CD4-positive, alpha-beta T cell (primary cell): ENCODE measurements around the gene MLC1. TPM values are rescaled to one million over a fixed set of nuclear protein-coding genes. Genes with fewer than 3 reads are reported as not detected.

Experiments
- ATAC-seq: fragments of 200-7000 bp; cut with Tn5 transposase; one replicate; pipeline ENCODE4 v1.10.0; 2022; ENCODE audit warnings: mild to moderate bottlenecking; ENCODE audit not compliant: poor library complexity
- CTCF ChIA-PET: fragments of 350-600 bp; sonication (Branson Sonifier 250); formaldehyde crosslinking; loops from one replicate; lab custom pipeline; 2021; ENCODE audit warnings: antibody characterized with exemption, inconsistent platforms; lab: Charles Lee
- POLR2A ChIA-PET: fragments of 350-600 bp; sonication (Branson Sonifier 250); formaldehyde crosslinking; loops from one replicate; lab custom pipeline; 2021; ENCODE audit warnings: antibody characterized with exemption, inconsistent platforms; lab: Charles Lee
- DNase-seq, 14 experiments: peaks; one replicate each; pipeline ENCODE4 v3.0.0-alpha.2; 2013 to 2020; ENCODE audit warnings: mixed read lengths in 2 of 14
- H3K27ac ChIP-seq, 2 donors: one replicate each; pipeline versions ENCODE4 v1.5.1 to v1.7.0; 2013; ENCODE audit warnings: low read length in 2 of 2, low read depth in 1 of 2, mild to moderate bottlenecking in 1 of 2
- H3K27me3 ChIP-seq, 2 experiments: 1 replicate in 1 of 2; 2 replicates in 1 of 2; pipeline versions ENCODE4 v1.6.1 to v1.7.0; 2013; ENCODE audit warnings: low read length in 2 of 2, control low read depth in 1 of 2, mild to moderate bottlenecking in 1 of 2, moderate library complexity in 1 of 2; ENCODE audit not compliant: insufficient read depth in 2 of 2, control insufficient read depth in 1 of 2
- H3K36me3 ChIP-seq: one replicate; pipeline ENCODE4 v1.6.1; 2013; ENCODE audit warnings: low read length, control low read depth; ENCODE audit not compliant: insufficient read depth
- H3K4me1 ChIP-seq: one replicate; pipeline ENCODE4 v1.6.1; 2013; ENCODE audit warnings: low read length, control low read depth; ENCODE audit not compliant: insufficient read depth
- H3K4me3 ChIP-seq: one replicate; pipeline ENCODE4 v1.5.1; 2013; ENCODE audit warnings: mild to moderate bottlenecking, low read length, moderate library complexity
- H3K9me3 ChIP-seq, 2 experiments: 1 replicate in 1 of 2; 2 replicates in 1 of 2; pipeline versions ENCODE4 v1.6.1 to v1.7.0; 2013; ENCODE audit warnings: low read length in 2 of 2, mild to moderate bottlenecking in 2 of 2, control low read depth in 1 of 2, moderate library complexity in 1 of 2; ENCODE audit not compliant: control insufficient read depth in 1 of 2, insufficient read depth in 1 of 2
- H3K27ac Mint-ChIP-seq: one replicate; pipeline ENCODE4 v1.8.0; 2020; ENCODE audit warnings: mixed read lengths
- H3K27me3 Mint-ChIP-seq: one replicate; pipeline ENCODE4 v1.8.0; 2021; ENCODE audit warnings: mixed read lengths
- H3K36me3 Mint-ChIP-seq: one replicate; pipeline ENCODE4 v1.8.0; 2021; ENCODE audit warnings: low read depth, mixed read lengths
- H3K4me1 Mint-ChIP-seq: one replicate; pipeline ENCODE4 v1.8.0; 2021; ENCODE audit warnings: low read depth, mixed read lengths
- H3K4me3 Mint-ChIP-seq: one replicate; pipeline ENCODE4 v1.8.0; 2020; ENCODE audit warnings: mild to moderate bottlenecking, mixed read lengths
- H3K9me3 Mint-ChIP-seq: one replicate; pipeline ENCODE4 v1.8.0; 2020; ENCODE audit warnings: mixed read lengths
- intact Hi-C, 2 experiments: fragments of 100-400 bp; cut with DNase I in 1 of 2; cut with micrococcal nuclease in 1 of 2; formaldehyde crosslinking; loops; one replicate each; pipeline versions ENCODE4 v1.15.1 to v1.9.0; 2023 to 2025; cut with DNase I, micrococcal nuclease
- total RNA-seq, 174 experiments: library from RNA in 2 of 174; stranded (reverse) in 2 of 174; gene quantifications; one replicate each; pipeline ENCODE4 v1.2.3 and lab custom pipeline; 2021 to 2026
- TF ChIP-seq, protein P1 (sequence below): fragments of 200-600 bp; IDR thresholded peaks from one replicate; pipeline ENCODE4 v1.8.0; 2022; ENCODE audit warnings: antibody characterized with exemption, mild to moderate bottlenecking

The MLC1 gene
- total RNA-seq, 2 experiments from 2014 or later = 0.16 TPM; not detected in 1

DNA sequence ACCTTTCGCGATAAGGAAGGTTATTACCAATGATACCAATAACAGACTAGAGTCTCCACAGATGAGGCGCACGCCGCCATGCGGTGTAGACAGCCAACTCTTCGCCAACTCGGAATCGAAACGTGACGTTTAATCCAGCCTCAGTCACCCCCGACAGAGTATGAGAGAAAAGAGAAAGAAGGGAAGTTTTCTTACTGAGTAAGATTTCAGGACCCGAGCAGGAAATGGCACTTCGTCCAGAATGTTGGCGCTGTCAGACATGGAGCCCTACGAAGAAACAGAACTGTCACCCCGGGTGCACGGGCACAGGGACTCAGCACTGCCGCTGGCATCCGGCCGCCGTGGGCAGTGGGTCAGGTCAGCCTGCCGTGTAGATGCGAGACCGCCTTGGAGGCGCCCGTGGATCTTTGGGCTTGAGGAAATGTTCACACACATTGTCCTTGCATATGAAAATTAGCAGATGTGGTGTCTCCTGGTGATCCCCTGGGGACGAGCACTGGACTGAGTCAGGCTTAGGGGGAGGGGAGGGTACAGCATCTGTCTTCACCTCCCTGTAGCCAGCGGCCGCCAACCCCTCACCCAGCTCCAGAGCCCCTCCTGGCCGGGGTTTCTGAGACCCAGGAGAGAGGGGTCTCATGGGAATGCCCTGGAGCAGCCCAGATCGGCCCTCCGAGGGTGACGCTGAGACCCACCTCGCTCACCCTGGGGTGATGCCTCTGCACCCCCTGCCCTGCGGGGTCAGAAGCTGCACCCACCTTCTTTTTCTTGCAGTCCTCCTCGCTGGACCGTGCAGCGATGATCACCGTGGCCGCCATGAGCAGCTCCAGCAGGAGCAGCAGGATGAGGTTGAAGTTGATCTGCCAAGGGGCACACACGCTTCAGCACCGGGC lies 8.3 kb downstream of the MLC1 start:
- TF ChIP-seq, protein P1, sequence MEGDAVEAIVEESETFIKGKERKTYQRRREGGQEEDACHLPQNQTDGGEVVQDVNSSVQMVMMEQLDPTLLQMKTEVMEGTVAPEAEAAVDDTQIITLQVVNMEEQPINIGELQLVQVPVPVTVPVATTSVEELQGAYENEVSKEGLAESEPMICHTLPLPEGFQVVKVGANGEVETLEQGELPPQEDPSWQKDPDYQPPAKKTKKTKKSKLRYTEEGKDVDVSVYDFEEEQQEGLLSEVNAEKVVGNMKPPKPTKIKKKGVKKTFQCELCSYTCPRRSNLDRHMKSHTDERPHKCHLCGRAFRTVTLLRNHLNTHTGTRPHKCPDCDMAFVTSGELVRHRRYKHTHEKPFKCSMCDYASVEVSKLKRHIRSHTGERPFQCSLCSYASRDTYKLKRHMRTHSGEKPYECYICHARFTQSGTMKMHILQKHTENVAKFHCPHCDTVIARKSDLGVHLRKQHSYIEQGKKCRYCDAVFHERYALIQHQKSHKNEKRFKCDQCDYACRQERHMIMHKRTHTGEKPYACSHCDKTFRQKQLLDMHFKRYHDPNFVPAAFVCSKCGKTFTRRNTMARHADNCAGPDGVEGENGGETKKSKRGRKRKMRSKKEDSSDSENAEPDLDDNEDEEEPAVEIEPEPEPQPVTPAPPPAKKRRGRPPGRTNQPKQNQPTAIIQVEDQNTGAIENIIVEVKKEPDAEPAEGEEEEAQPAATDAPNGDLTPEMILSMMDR = no peak
- H3K27me3 Mint-ChIP-seq = peaks cover 9% of the 10 kb centered on the region
- Histone ChIP-seq H3K4me1 (no peaks in the 10 kb centered on the region), H3K27ac (no peak overlapping the region), H3K36me3 (no peaks in the 10 kb centered on the region), H3K27me3 (no peaks in the 10 kb centered on the region), H3K9me3 (no peaks in the 10 kb centered on the region), H3K4me3 (no peak overlapping the region)
- H3K36me3 Mint-ChIP-seq = no peaks in the 10 kb centered on the region
- POLR2A ChIA-PET = no interaction called here
- DNase-seq (no peak), ATAC-seq (no peak)
- no peaks in the 10 kb centered on the region for H3K9me3 Mint-ChIP-seq
- no peak overlapping the region for H3K4me3 Mint-ChIP-seq
- intact Hi-C loops = no loop called here
- no peaks in the 10 kb centered on the region for H3K4me1 Mint-ChIP-seq
- CTCF ChIA-PET = no interaction called here
- H3K27ac Mint-ChIP-seq = no peak overlapping the region

DNA sequence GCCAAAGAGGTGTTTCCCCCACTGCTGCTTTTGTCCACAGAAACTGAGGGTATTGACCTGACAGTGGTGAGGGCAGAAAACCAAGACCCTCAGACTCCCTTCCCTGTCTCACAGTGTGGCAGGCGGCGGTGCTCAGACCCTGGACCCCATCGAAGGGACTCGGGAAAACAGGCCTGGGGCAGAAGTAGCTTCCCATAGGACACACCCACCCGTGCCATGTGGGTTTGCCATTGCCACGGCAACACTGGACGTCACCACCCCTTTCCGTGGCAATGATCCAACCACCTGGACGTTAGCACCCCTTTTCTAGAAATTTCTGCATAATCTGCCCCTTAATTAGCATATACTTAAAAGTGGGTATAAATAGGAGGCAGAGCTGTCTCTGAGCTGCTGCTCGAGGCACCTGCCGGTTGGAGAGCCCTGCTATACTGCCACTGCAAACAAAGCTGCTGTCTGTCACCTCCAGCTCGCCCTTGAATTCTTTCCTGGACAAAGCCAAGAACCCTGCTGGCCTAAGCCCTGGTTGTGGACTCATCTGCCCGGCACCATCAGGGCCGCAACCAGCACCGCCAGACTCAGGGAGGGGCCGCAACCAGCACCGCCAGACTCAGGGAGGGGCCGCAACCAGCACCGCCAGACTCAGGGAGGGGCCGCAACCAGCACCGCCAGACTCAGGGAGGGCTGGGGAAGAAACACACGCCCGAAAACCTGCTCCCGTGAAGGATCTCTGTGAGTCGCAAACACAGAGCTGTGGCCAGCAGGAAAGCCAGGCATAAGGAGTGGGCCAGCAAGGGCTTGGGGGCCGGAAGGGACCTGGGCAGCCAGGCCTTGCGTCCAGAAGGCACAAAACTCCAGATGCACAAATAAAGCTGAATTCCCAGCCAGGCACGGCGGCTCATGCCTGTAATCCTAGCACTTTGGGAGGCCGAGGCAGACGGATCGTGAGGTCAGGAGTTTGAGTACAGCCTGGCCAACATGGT lies 10.4 kb downstream of the MLC1 start:
- H3K27me3 Mint-ChIP-seq = no peaks in the 10 kb centered on the region
- Histone ChIP-seq H3K27me3 (no peaks in the 10 kb centered on the region), H3K4me1 (no peaks in the 10 kb centered on the region), H3K27ac (no peak overlapping the region), H3K4me3 (no peak overlapping the region), H3K36me3 (no peaks in the 10 kb centered on the region), H3K9me3 (no peaks in the 10 kb centered on the region)
- no peak overlapping the region for H3K4me3 Mint-ChIP-seq
- ChIA-PET CTCF (no interaction called here), POLR2A (no interaction called here)
- DNase-seq = no peak
- no peaks in the 10 kb centered on the region for H3K9me3 Mint-ChIP-seq
- H3K4me1 Mint-ChIP-seq = no peaks in the 10 kb centered on the region
- no peak overlapping the region for H3K27ac Mint-ChIP-seq
- intact Hi-C loops = no loop called here
- TF ChIP-seq, protein P1 = no peak
- ATAC-seq = no peak
- H3K36me3 Mint-ChIP-seq = no peaks in the 10 kb centered on the region

- TF ChIP-seq, protein P1 = no peak
- intact Hi-C loops = no loop called here
- no peaks in the 10 kb centered on the region for H3K9me3 ChIP-seq
- ATAC-seq = no peak
- ChIA-PET POLR2A (no interaction called here), CTCF (no interaction called here)
- Mint-ChIP-seq H3K36me3 (no peaks in the 10 kb centered on the region), H3K4me3 (no peak overlapping the region), H3K27ac (no peak overlapping the region), H3K4me1 (no peaks in the 10 kb centered on the region), H3K9me3 (no peaks in the 10 kb centered on the region), H3K27me3 (no peaks in the 10 kb centered on the region)
- H3K36me3 ChIP-seq = no peaks in the 10 kb centered on the region
- H3K4me3 ChIP-seq = no peak overlapping the region
- H3K27me3 ChIP-seq = no peaks in the 10 kb centered on the region
- H3K4me1 ChIP-seq = no peaks in the 10 kb centered on the region
- no peak for DNase-seq
- H3K27ac ChIP-seq = no peak overlapping the region
These were observed 11.2 kb downstream of the MLC1 start for GRCh38 chr22:50074056-50074455.
